ENCODE data around the gene BMP8A.
"Not testable (repeated sequence)": the region's sequence is repeated elsewhere in the genome, so short reads cannot be mapped to it uniquely, and the experiment has no call there.

DNA sequence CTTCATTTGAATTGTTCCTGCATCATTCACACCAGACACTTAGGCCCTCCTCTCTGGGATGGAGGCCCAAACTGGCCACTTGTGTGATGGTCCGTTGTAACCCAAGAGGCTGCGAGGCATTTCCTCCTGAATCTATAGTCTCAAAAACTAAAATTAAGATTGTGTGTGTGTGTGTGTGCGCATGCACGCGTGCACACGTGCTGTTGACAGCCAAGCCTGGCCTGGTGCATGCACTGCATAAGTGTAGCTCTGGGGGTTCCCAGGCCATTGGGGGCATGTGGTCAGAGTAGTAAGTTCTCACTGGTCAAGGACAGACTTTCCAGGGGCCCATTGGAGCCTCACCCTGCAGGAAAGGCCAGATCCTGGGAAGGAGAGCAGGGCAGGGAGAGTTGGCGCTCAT, 26.5 kb downstream of the BMP8A start:
- TF ChIP-seq POLR2A, POLR2AphosphoS5 (IDR thresholded peaks at IDR 0.05): not testable (repeated sequence)
- TF ChIP-seq, protein P1, sequence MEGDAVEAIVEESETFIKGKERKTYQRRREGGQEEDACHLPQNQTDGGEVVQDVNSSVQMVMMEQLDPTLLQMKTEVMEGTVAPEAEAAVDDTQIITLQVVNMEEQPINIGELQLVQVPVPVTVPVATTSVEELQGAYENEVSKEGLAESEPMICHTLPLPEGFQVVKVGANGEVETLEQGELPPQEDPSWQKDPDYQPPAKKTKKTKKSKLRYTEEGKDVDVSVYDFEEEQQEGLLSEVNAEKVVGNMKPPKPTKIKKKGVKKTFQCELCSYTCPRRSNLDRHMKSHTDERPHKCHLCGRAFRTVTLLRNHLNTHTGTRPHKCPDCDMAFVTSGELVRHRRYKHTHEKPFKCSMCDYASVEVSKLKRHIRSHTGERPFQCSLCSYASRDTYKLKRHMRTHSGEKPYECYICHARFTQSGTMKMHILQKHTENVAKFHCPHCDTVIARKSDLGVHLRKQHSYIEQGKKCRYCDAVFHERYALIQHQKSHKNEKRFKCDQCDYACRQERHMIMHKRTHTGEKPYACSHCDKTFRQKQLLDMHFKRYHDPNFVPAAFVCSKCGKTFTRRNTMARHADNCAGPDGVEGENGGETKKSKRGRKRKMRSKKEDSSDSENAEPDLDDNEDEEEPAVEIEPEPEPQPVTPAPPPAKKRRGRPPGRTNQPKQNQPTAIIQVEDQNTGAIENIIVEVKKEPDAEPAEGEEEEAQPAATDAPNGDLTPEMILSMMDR (IDR thresholded peaks at IDR 0.05) = not testable (repeated sequence)

Data from gastroesophageal sphincter (tissue), 3 donors.